Thymus (tissue), 11 donors: ENCODE measurements around the gene RALBP1. TPM values are rescaled to one million over a fixed set of nuclear protein-coding genes. Genes with fewer than 3 reads are reported as not detected.
"Not testable (repeated sequence)": the region's sequence is repeated elsewhere in the genome, so short reads cannot be mapped to it uniquely, and the experiment has no call there.

ENCODE experiments used
- DNase-seq, 9 donors: peaks; one replicate each; pipeline ENCODE4 v3.0.0-alpha.2; 2013; ENCODE audit warnings: low spot score in 9 of 9, low read depth in 6 of 9, missing footprints in 1 of 9
- H3K27ac ChIP-seq, 2 donors: one replicate each; pipeline ENCODE4 v1.5.1; 2013; ENCODE audit warnings: control low read depth in 1 of 2, low read depth in 1 of 2, low read length in 1 of 2, mild to moderate bottlenecking in 1 of 2, moderate library complexity in 1 of 2
- H3K27me3 ChIP-seq, 2 donors: one replicate each; pipeline ENCODE4 v1.5.1; 2013; ENCODE audit warnings: low read length in 1 of 2; ENCODE audit not compliant: control insufficient read depth in 2 of 2, insufficient read depth in 1 of 2
- H3K36me3 ChIP-seq, 2 donors: one replicate each; pipeline ENCODE4 v1.5.1; 2013; ENCODE audit warnings: low read length in 1 of 2, mild to moderate bottlenecking in 1 of 2, moderate library complexity in 1 of 2; ENCODE audit not compliant: control insufficient read depth in 2 of 2, insufficient read depth in 2 of 2
- H3K4me1 ChIP-seq, 2 donors: one replicate each; pipeline ENCODE4 v1.5.1; 2013; ENCODE audit warnings: low read length in 2 of 2; ENCODE audit not compliant: control insufficient read depth in 2 of 2, insufficient read depth in 2 of 2
- H3K4me3 ChIP-seq, 2 donors: one replicate each; pipeline ENCODE4 v1.5.1; 2013; ENCODE audit warnings: low read length in 2 of 2, control low read depth in 1 of 2, mild to moderate bottlenecking in 1 of 2
- H3K9me3 ChIP-seq, 2 donors: one replicate each; pipeline ENCODE4 v1.5.1; 2013; ENCODE audit warnings: low read length in 1 of 2, mild to moderate bottlenecking in 1 of 2; ENCODE audit not compliant: control insufficient read depth in 2 of 2, insufficient read depth in 1 of 2
- WGBS: extraction: QIAGEN DNeasy Blood & Tissue Kit; methylation state at CpG from one replicate; pipeline ENCODE4 v1.1.7; 2013; 5-methylcytosine and 5-hydroxymethylcytosine counted together
- polyA plus RNA-seq: library from polyadenylated mRNA; stranded (reverse); fragments of 200-250 nt; gene quantifications from one replicate; pipeline ENCODE4 v1.2.3, GENCODE V29; 2013
- total RNA-seq: library from RNA; stranded (reverse); fragments of 120-200 nt; gene quantifications from one replicate; pipeline ENCODE4 v1.2.4, GENCODE V29; 2013
- donor health status: healthy.

RALBP1 gene
- total and polyA plus RNA-seq, 2 donors = 29.7 to 36.8 TPM

DNA sequence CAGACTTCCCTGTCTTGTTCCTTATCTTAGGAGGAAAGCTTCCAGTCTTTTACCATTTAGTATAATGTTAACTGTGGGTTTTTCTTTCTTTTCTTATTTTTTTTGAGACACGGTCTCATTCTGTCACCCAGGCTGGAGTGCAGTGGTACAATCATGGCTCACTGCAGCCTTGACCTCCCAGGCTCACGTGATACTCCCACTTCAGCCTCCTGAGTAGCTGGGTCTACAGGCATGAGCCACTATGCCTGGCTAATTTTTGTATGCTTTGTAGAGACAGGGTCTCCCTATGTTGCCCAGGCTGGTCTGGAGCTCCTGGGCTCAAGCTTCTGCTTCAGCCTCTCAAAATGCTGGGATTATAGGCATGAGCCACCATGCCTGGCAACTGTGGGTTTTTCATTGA lies 9.5 kb downstream of the RALBP1 start:
- 96% methylated on average over 2 of the region's 2 CpGs for WGBS
- not testable (repeated sequence) for H3K9me3 ChIP-seq, H3K27ac ChIP-seq, H3K27me3 ChIP-seq, H3K4me3 ChIP-seq, H3K36me3 ChIP-seq, DNase-seq, H3K4me1 ChIP-seq

DNA sequence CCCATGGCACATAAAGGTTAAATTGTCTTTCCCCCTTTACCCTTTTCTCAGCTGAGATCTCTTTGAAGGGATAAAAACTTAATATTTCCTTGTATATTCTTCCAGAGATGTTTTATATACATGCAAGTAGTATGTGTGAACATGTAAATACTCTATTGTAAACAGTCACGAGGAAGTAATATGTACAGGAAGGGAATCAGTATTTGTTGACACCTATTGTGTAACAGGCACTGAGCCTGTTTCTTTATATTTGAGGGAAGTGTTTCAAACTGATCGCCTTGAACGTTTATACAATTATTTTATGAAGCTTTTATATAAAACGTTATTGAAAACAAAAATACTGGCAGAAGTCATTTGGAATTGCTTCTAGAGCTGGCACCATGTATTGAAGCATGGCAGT lies 13.2 kb downstream of the RALBP1 start:
- no peak overlapping the region for H3K4me3 ChIP-seq
- no peaks in the 10 kb centered on the region for H3K4me1 ChIP-seq
- H3K27ac ChIP-seq = no peak overlapping the region
- whole genome bisulfite sequencing = 94% methylated on average over 4 of the region's 4 CpGs
- peaks cover 0 to 4% of the 10 kb centered on the region in 2 donors for H3K9me3 ChIP-seq
- no peaks in the 10 kb centered on the region for H3K36me3 ChIP-seq
- no peak for DNase-seq
- no peaks in the 10 kb centered on the region for H3K27me3 ChIP-seq

DNA sequence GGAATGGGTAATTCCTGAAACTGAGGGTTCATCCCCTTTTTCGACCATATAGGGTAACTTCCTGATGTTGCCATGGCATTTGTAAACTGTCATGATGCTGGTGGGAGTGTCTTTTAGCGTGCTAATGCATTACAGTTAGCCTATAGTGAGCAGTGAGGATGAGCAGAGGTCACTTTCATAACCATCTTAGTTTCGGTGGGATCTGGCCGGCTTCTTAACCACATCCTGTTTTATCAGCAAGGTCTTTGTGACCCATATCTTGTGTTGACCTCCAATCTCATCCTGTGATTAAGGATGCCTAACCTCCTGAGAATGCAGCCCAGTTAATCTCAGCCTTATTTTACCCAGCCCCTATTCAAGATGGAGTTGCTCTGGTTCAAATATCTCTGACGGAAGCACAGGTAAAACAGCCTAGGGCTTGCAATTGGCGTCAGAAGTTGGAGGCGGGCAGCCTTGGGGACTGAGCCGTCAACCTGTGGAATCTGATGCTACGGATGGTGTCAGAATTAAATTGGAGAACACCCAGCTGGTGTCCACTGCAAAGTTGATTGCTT lies 19.5 kb downstream of the RALBP1 start:
- Histone ChIP-seq H3K27me3 (no peaks in the 10 kb centered on the region), H3K4me3 (no peak overlapping the region), H3K4me1 (peaks cover 3 to 4% of the 10 kb centered on the region in 2 donors), H3K9me3 (peaks cover 0 to 4% of the 10 kb centered on the region in 2 donors), H3K27ac (no peak overlapping the region), H3K36me3 (no peaks in the 10 kb centered on the region)
- 93% methylated on average over 9 of the region's 9 CpGs for WGBS
- DNase-seq = no peak

DNA sequence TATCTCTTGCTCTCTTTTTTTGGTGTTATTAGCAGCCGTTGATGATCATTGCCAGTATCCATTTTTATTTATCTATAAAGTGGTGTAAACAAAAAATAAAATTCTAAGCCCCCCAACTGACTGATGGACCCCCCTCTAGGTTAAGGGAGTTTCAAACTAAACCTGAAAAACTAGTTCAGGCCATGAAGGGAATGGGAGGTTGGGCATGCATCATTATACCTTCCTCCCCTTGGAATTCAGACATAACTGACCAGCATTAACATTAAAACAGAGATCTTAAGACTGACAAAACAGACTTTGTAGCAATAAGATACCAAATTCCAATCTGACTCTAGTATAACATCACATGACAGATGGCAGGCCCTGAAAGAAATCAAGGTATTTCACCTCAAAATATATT lies 20.2 kb downstream of the RALBP1 start:
- Histone ChIP-seq H3K27ac (no peak overlapping the region), H3K4me1 (peaks cover 3 to 4% of the 10 kb centered on the region in 2 donors), H3K27me3 (no peaks in the 10 kb centered on the region), H3K4me3 (no peak overlapping the region), H3K36me3 (no peaks in the 10 kb centered on the region), H3K9me3 (peaks cover 0 to 4% of the 10 kb centered on the region in 2 donors)
- 96% methylated on average over 1 of the region's 1 CpG for WGBS
- no peak for DNase-seq

DNA sequence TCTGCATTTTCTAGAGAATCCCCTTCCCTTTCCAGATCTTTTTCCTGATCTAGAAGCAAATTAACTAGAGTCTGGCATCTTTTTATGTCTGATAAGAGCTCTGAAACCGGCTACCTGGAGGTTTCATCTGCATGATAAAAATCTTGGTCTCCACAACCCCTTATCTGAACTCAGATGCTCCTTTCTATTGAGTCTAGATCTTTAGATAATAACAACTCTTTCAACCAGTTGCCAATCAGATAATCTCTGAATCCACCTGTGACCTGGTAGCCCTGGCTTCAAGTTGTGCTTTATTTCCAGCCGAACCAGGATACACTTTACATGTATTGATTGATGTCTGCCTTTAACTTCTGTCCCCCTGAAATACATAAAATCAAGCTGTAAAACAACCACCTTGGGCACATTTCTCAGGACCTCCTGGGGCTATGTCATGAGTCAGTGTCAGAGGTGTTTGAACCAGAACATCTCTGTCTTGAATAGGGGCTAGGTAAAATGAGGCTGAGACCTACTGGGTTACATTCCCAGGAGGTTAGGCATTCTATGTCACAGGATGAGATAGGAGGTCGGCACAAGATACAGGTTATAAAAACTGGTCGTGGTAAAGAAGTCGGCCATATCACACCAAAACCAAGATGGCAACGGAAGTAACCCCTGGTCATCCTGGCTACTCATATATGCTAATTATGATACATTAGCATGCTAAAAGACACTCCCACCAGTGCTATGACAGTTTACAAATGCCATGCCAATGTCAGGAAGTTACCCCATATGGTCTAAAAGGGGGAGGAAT lies 20.8 kb downstream of the RALBP1 start:
- Histone ChIP-seq H3K27ac (no peak overlapping the region), H3K36me3 (peaks cover 0 to 4% of the 10 kb centered on the region in 2 donors), H3K27me3 (no peaks in the 10 kb centered on the region), H3K4me3 (no peak overlapping the region), H3K4me1 (peaks cover 3 to 4% of the 10 kb centered on the region in 2 donors), H3K9me3 (peaks cover 0 to 4% of the 10 kb centered on the region in 2 donors)
- 82% methylated on average over 6 of the region's 6 CpGs for WGBS
- DNase-seq = no peak

DNA sequence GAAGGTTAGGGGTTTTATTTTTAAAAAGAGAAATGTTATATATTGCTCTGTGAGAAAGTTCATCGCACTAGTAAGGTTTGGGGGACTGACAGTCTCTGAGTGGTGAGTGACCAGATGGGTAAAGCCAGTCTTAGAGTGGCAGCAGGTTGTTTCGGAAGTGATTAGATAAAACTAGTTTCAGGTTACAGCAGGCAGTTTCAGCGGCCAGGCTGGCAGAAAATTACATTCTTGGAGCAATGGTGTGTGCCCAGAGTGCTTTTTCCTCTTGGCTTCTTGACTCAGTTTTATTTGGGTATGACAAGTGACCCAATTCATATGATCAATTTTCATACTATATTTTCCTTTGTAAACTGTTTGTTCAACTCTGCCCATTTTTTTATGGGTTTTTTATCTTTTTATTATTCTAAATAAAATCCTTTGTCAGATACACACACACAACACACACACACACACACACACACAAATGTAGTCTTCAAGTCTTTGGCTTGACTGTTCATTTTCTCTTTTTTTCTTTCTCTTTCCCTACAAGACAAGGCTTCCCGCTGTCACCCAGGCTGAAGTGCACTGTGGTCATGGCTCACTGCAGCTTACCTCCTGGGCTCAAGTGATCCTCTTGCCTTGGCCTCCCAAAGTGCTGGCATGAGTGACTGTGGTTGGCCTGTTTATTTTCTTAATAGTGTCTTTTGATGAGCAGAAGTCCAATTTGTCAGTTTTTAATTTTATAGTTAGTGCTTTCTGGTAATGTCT lies 30.9 kb downstream of the RALBP1 start:
- no peak overlapping the region for H3K27ac ChIP-seq
- H3K36me3 ChIP-seq = no peaks in the 10 kb centered on the region
- H3K4me3 ChIP-seq = no peak overlapping the region
- no peaks in the 10 kb centered on the region for H3K4me1 ChIP-seq
- no peaks in the 10 kb centered on the region for H3K27me3 ChIP-seq
- DNase-seq = no peak
- peaks cover 1 to 8% of the 10 kb centered on the region in 2 donors for H3K9me3 ChIP-seq
- WGBS = 82% methylated on average over 4 of the region's 4 CpGs

DNA sequence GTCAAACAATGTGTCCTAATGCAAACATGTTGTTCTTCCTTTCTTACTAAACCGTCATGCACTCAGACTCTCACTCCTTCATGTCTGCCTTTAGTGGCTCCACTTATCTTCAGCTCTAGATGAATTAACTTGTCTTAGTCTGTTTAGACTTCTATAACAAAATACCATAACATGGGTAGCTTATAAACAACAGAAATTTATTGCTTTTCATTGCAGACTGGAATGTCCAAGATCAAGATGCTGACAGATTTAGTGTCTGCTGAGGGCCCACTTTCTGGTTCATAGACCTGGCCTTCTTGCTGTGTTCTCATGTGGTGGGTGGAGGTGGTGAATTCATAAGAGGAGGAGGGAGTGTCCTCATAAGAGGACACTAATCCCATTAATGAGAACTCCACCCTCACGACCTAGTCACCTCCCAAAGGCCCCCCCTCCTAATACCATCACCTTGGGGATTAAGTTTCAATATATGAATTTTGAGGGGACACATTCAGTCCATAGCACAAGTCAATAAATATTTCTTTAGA lies 32.3 kb downstream of the RALBP1 start:
- no peaks in the 10 kb centered on the region for H3K36me3 ChIP-seq
- H3K27me3 ChIP-seq = no peaks in the 10 kb centered on the region
- no peak for DNase-seq
- peaks cover 0 to under 1% of the 10 kb centered on the region in 2 donors for H3K9me3 ChIP-seq
- no peak overlapping the region for H3K4me3 ChIP-seq
- WGBS = 98% methylated on average over 2 of the region's 2 CpGs
- H3K27ac ChIP-seq = no peak overlapping the region
- no peaks in the 10 kb centered on the region for H3K4me1 ChIP-seq

- Histone ChIP-seq H3K36me3 (peaks cover 1 to 3% of the 10 kb centered on the region in 2 donors), H3K4me3 (no peak overlapping the region), H3K4me1 (no peaks in the 10 kb centered on the region), H3K27ac (no peak overlapping the region), H3K9me3 (no peaks in the 10 kb centered on the region), H3K27me3 (no peaks in the 10 kb centered on the region)
- 83% methylated on average over 2 of the region's 2 CpGs for WGBS
- DNase-seq = no peak
Measured at GRCh38 chr18:9508446-9509025, 33.2 kb downstream of the RALBP1 start.
